H1 (cell line): ENCODE data around the gene DNAJB6. TPM values are rescaled to one million over a fixed set of nuclear protein-coding genes. Genes with fewer than 3 reads are reported as not detected.

ENCODE experiments used
- CTCF ChIA-PET: fragments of 300-600 bp; sonication (Branson Sonifier 250); formaldehyde crosslinking; loops from one replicate; lab custom pipeline; 2021; ENCODE audit not compliant: partially characterized antibody; lab: Charles Lee
- POLR2A ChIA-PET: fragments of 300-600 bp; sonication (Branson Sonifier 250); formaldehyde crosslinking; loops from one replicate; lab custom pipeline; 2021; ENCODE audit warnings: inconsistent platforms; ENCODE audit not compliant: partially characterized antibody; lab: Charles Lee
- DNase-seq, 2 experiments: peaks; one replicate each; pipeline versions ENCODE4 v3.0.0 to v3.0.0-alpha.2; 2010 to 2022; ENCODE audit warnings: low spot score in 2 of 2, low read depth in 1 of 2, mixed read lengths in 1 of 2
- FAIRE-seq: peaks from 2 replicates; lab custom pipeline; 2011; peaks lifted over from hg19 to GRCh38; lab: Jason Lieb, UNC
- H2AFZ ChIP-seq: 2 replicates; pipeline ENCODE4 v1.8.1; 2012; ENCODE audit warnings: low read length, inconsistent platforms
- H2AK5ac ChIP-seq: 2 replicates; pipeline ENCODE4 v1.6.1; 2013; ENCODE audit warnings: low read depth, low read length
- H2BK120ac ChIP-seq: replicated peaks from 2 replicates; pipeline ENCODE3; 2013; ENCODE audit warnings: low read depth, low read length, inconsistent platforms
- H2BK12ac ChIP-seq: 2 replicates; pipeline ENCODE4 v1.6.1; 2013; ENCODE audit warnings: low read depth, low read length
- H2BK15ac ChIP-seq: 2 replicates; pipeline ENCODE4 v1.6.1; 2013; ENCODE audit warnings: low read length
- H2BK20ac ChIP-seq: 2 replicates; pipeline ENCODE4 v1.6.1; 2013; ENCODE audit warnings: low read length
- H2BK5ac ChIP-seq: 2 replicates; pipeline ENCODE4 v1.6.1; 2013; ENCODE audit warnings: low read depth, low read length
- H3K14ac ChIP-seq: 2 replicates; pipeline ENCODE4 v1.6.1; 2013; ENCODE audit warnings: inconsistent platforms; ENCODE audit not compliant: insufficient read length
- H3K18ac ChIP-seq: 2 replicates; pipeline ENCODE4 v1.6.1; 2013; ENCODE audit warnings: low read length; ENCODE audit errors: extremely low read depth
- H3K23ac ChIP-seq: 2 replicates; pipeline ENCODE4 v1.6.1; 2013; ENCODE audit warnings: inconsistent platforms; ENCODE audit not compliant: insufficient read length
- H3K23me2 ChIP-seq: 2 replicates; pipeline ENCODE4 v1.6.1; 2013; ENCODE audit warnings: low read depth, low read length
- H3K27ac ChIP-seq: 2 replicates; pipeline ENCODE4 v1.6.1; 2011; ENCODE audit warnings: low read depth, low read length, inconsistent platforms
- H3K27me3 ChIP-seq, 4 experiments: replicated peaks in 1 of 4; 1 replicate in 1 of 4; 2 replicates in 3 of 4; pipeline versions ENCODE4 v1.6.1 to v1.8.1; 2011 to 2013; ENCODE audit warnings: low read length in 3 of 4, mild to moderate bottlenecking in 3 of 4, inconsistent platforms in 2 of 4, mixed read lengths in 2 of 4, moderate library complexity in 1 of 4; ENCODE audit not compliant: control insufficient read depth in 3 of 4, insufficient read depth in 3 of 4; ENCODE audit errors: extremely low read depth in 1 of 4
- H3K36me3 ChIP-seq, 4 experiments: 2 replicates each; pipeline versions ENCODE4 v1.6.1 to v1.8.1; 2011 to 2013; ENCODE audit warnings: mild to moderate bottlenecking in 4 of 4, low read length in 3 of 4, moderate library complexity in 2 of 4, control low read depth in 1 of 4, inconsistent platforms in 1 of 4; ENCODE audit not compliant: insufficient read depth in 4 of 4, control insufficient read depth in 2 of 4
- H3K4ac ChIP-seq: replicated peaks from 2 replicates; pipeline ENCODE3; 2013; ENCODE audit warnings: low read length, low read depth, mixed read lengths, inconsistent platforms; ENCODE audit not compliant: insufficient read length
- H3K4me1 ChIP-seq, 4 experiments: replicated peaks in 1 of 4; 1 replicate in 1 of 4; 2 replicates in 3 of 4; pipeline versions ENCODE4 v1.6.1 to v1.8.1; 2011 to 2013; ENCODE audit warnings: low read length in 3 of 4, inconsistent platforms in 2 of 4, mixed read lengths in 1 of 4; ENCODE audit not compliant: insufficient read depth in 4 of 4, control insufficient read depth in 3 of 4
- H3K4me2 ChIP-seq, 2 experiments: 2 replicates each; pipeline versions ENCODE4 v1.6.1 to v1.8.1; 2011 to 2013; ENCODE audit warnings: low read depth in 2 of 2, low read length in 2 of 2, control low read depth in 1 of 2, inconsistent platforms in 1 of 2, mild to moderate bottlenecking in 1 of 2; ENCODE audit not compliant: insufficient read depth in 1 of 2
- H3K4me3 ChIP-seq, 4 experiments: fragments of 200-600, 300-600 bp in 1 of 4; sonication (generic), shearing (Covaris generic), sonication (Bioruptor Twin) in 1 of 4; 2 replicates each; pipeline versions ENCODE4 v1.5.1 to v1.8.1; 2011 to 2016; ENCODE audit warnings: low read length in 4 of 4, low read depth in 3 of 4, control low read depth in 2 of 4, inconsistent platforms in 2 of 4, mild to moderate bottlenecking in 2 of 4, mixed read lengths in 1 of 4, moderate library complexity in 1 of 4; ENCODE audit not compliant: insufficient read depth in 2 of 4; ENCODE audit errors: extremely low read depth in 1 of 4
- H3K56ac ChIP-seq: replicated peaks from 2 replicates; pipeline ENCODE3; 2013; ENCODE audit warnings: low read depth, mild to moderate bottlenecking, mixed read lengths, low read length, inconsistent platforms; ENCODE audit not compliant: insufficient read length
- H3K79me1 ChIP-seq: 2 replicates; pipeline ENCODE4 v1.6.1; 2013; ENCODE audit warnings: low read depth, low read length, control low read depth
- H3K79me2 ChIP-seq, 2 experiments: 2 replicates each; pipeline versions ENCODE4 v1.6.1 to v1.8.1; 2012 to 2013; ENCODE audit warnings: low read length in 2 of 2, mild to moderate bottlenecking in 2 of 2, inconsistent platforms in 1 of 2; ENCODE audit not compliant: insufficient read depth in 2 of 2, control insufficient read depth in 1 of 2
- H3K9ac ChIP-seq, 4 experiments: replicated peaks in 1 of 4; 1 replicate in 1 of 4; 2 replicates in 3 of 4; pipeline versions ENCODE4 v1.6.1 to v1.8.1; 2011 to 2013; ENCODE audit warnings: low read depth in 3 of 4, low read length in 3 of 4, control low read depth in 2 of 4, mild to moderate bottlenecking in 2 of 4, moderate library complexity in 2 of 4, inconsistent platforms in 1 of 4; ENCODE audit errors: extremely low read depth in 1 of 4
- H3K9me3 ChIP-seq, 2 experiments: 2 replicates each; pipeline versions ENCODE4 v1.6.1 to v1.8.1; 2012 to 2013; ENCODE audit warnings: mild to moderate bottlenecking in 2 of 2, moderate library complexity in 2 of 2, control low read depth in 1 of 2, inconsistent platforms in 1 of 2, low read depth in 1 of 2, low read length in 1 of 2, mixed read lengths in 1 of 2; ENCODE audit not compliant: insufficient read depth in 2 of 2
- H4K20me1 ChIP-seq, 2 experiments: replicated peaks in 1 of 2; 2 replicates each; pipeline versions ENCODE3 to v1.8.1; 2011 to 2013; ENCODE audit warnings: inconsistent platforms in 2 of 2, low read length in 2 of 2, mild to moderate bottlenecking in 1 of 2; ENCODE audit not compliant: insufficient read depth in 2 of 2, control insufficient read depth in 1 of 2
- H4K5ac ChIP-seq: 2 replicates; pipeline ENCODE4 v1.6.1; 2013; ENCODE audit warnings: low read length, low read depth, mixed read lengths, inconsistent platforms; ENCODE audit not compliant: insufficient read length
- H4K8ac ChIP-seq: 2 replicates; pipeline ENCODE4 v1.8.0; 2013; ENCODE audit warnings: mild to moderate bottlenecking, moderate library complexity, low read length, inconsistent platforms; ENCODE audit not compliant: insufficient read depth; ENCODE audit errors: extremely low read depth
- H4K91ac ChIP-seq: replicated peaks from 2 replicates; pipeline ENCODE3; 2013; ENCODE audit warnings: low read length, mixed read lengths, inconsistent platforms; ENCODE audit not compliant: insufficient read length
- ASH2L ChIP-seq: fragments of 200-600, 300-600 bp; sonication (generic); IDR thresholded peaks from one replicate; pipeline ENCODE4 v1.7.1; 2017; ENCODE audit warnings: low read length
- CBX8 ChIP-seq: fragments of 300-800, 300-1000 bp; sonication (generic); IDR thresholded peaks from 2 replicates; pipeline ENCODE4 v1.7.1; 2016; ENCODE audit warnings: low read depth, low read length, borderline replicate concordance
- CEBPB ChIP-seq: IDR thresholded peaks from 2 replicates; pipeline ENCODE4 v1.6.1; 2012; ENCODE audit warnings: low read depth, low read length
- EP300 ChIP-seq, 2 experiments: IDR thresholded peaks; 1 replicate in 1 of 2; 2 replicates in 1 of 2; pipeline ENCODE4 v1.6.1; 2011 to 2012; ENCODE audit warnings: low read depth in 2 of 2, low read length in 2 of 2, mild to moderate bottlenecking in 2 of 2, borderline replicate concordance in 1 of 2, inconsistent platforms in 1 of 2, moderate library complexity in 1 of 2
- HDAC2 ChIP-seq, 2 experiments: fragments of 300-600 bp in 1 of 2; sonication (generic) in 1 of 2; IDR thresholded peaks; 2 replicates each; pipeline ENCODE4 v1.6.1; 2011 to 2012; ENCODE audit warnings: low read depth in 2 of 2, low read length in 2 of 2, mild to moderate bottlenecking in 2 of 2, moderate library complexity in 2 of 2, borderline replicate concordance in 1 of 2, inconsistent platforms in 1 of 2
- MAFK ChIP-seq: IDR thresholded peaks from 2 replicates; pipeline ENCODE4 v1.6.1; 2012; ENCODE audit warnings: low read depth, mild to moderate bottlenecking, improper control_type of control experiment, low read length
- PHF8 ChIP-seq: fragments of 200-600 bp; sonication (generic); conservative IDR thresholded peaks from 2 replicates; pipeline ENCODE4 v1.7.1; 2012; ENCODE audit warnings: low read depth, mild to moderate bottlenecking, inconsistent platforms, low read length, moderate library complexity
- SUZ12 ChIP-seq: fragments of 200-600 bp; sonication (generic); IDR thresholded peaks from 2 replicates; pipeline ENCODE4 v1.6.1; 2012; ENCODE audit warnings: mild to moderate bottlenecking, inconsistent platforms, low read length, moderate library complexity, mixed read lengths
- TBP ChIP-seq: IDR thresholded peaks from 2 replicates; pipeline ENCODE4 v1.6.1; 2011; ENCODE audit warnings: low read depth, low read length, improper control_type of control experiment
- TEAD4 ChIP-seq: IDR thresholded peaks from 2 replicates; pipeline ENCODE4 v1.6.1; 2012; ENCODE audit warnings: low read depth, low read length, inconsistent platforms, mixed read lengths
- WGBS, 2 experiments: shearing (Covaris generic) in 1 of 2; methylation state at CpG; one replicate each; pipeline versions ENCODE4 v1.1.6 to v1.1.7; 2013 to 2015; ENCODE audit warnings: low lambda C conversion rate in 2 of 2, mixed read lengths in 2 of 2, inconsistent platforms in 1 of 2, low coverage in 1 of 2, missing lambda C conversion rate in 1 of 2; ENCODE audit not compliant: insufficient replicate concordance in 2 of 2, insufficient coverage in 1 of 2, insufficient read length in 1 of 2; ENCODE audit errors: extremely low coverage in 1 of 2, missing lambda C conversion rate in 1 of 2; 5-methylcytosine and 5-hydroxymethylcytosine counted together
- polyA plus RNA-seq, 7 experiments: library from polyadenylated mRNA; depleted of rRNA in 3 of 7; stranded (reverse) in 5 of 7; unstranded in 2 of 7; fragments of >200 nt in 5 of 7; fragments of 200-250 nt in 2 of 7; gene quantifications; 1 replicate in 5 of 7; 2 replicates in 1 of 7; 4 replicates in 1 of 7; pipeline versions ENCODE4 v1.2.1 to v1.2.3, GENCODE V29; 2011 to 2013; ENCODE audit warnings: missing spikeins in 2 of 7, mixed read lengths in 2 of 7
- total RNA-seq: library from RNA; stranded (reverse); fragmentation: NEBNext Ultra II Directional; extraction: Animal tissue kit (Norgen Biotek cat#: 25700); gene quantifications from 2 replicates; pipeline ENCODE4 v1.2.1, GENCODE V29; 2021
- TF ChIP-seq, protein P1 (sequence below): IDR thresholded peaks from 2 replicates; pipeline ENCODE4 v1.6.1; 2012; ENCODE audit warnings: inconsistent platforms

Gene DNAJB6
- total and polyA plus RNA-seq, 2 of the 8 experiments (the other 6 are each of a cell fraction or from before 2014, with no cell fraction given) = 166 to 295 TPM

DNA sequence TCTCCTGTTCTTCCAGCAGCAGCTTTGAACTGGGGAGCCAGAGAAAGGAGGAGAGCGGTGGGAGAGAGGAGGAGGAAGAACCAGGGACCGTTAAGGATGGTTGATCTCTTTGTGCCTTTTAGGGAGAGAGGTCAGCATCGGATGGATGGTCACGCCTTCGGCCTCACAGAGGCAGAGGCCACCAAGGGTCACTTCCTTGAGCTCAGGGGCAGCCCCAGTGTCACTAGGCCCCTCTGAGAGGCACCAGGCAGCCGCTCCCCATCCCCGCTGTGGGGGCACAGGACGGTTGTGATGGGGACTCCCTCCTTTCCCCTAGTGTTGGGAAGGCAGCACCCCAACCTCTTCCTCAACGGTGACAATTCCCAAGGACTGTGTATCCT lies 121.4 kb downstream of the DNAJB6 start:
- FAIRE-seq = no peak
- H3K18ac ChIP-seq = no peak overlapping the region
- TF ChIP-seq HDAC2 (IDR thresholded peaks at IDR 0.05; ENCODE audit: borderline replicate concordance in 1 of 2, low read depth in 2 of 2, low read length in 2 of 2) (no peak), PHF8 (no peak), EP300 (IDR thresholded peaks at IDR 0.05; ENCODE audit: borderline replicate concordance in 1 of 2, low read depth in 2 of 2, low read length in 2 of 2) (no peak), MAFK (no peak), TEAD4 (no peak), CBX8 (no peak), ASH2L (no peak), TBP (no peak), CEBPB (no peak), SUZ12 (no peak)
- TF ChIP-seq, protein P1, sequence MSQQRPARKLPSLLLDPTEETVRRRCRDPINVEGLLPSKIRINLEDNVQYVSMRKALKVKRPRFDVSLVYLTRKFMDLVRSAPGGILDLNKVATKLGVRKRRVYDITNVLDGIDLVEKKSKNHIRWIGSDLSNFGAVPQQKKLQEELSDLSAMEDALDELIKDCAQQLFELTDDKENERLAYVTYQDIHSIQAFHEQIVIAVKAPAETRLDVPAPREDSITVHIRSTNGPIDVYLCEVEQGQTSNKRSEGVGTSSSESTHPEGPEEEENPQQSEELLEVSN = no peak

More for the DNA sequence above, 121.4 kb downstream of the DNAJB6 start:
- Histone ChIP-seq H3K23ac (no peak overlapping the region), H3K4me2 (no peak overlapping the region), H3K23me2 (no peaks in the 10 kb centered on the region), H4K5ac (no peak overlapping the region), H2BK120ac (no peak overlapping the region), H3K27ac (no peak overlapping the region), H3K36me3 (no peaks in the 10 kb centered on the region), H2BK15ac (peak overlapping the region; percentile 2; the same call in 1 of the 2 replicates), H3K4me1 (peaks cover 0 to 3% (median 0%) of the 10 kb centered on the region in 4 experiments; a peak in 1 of 7 replicates), H3K4ac (no peak overlapping the region), H3K79me2 (no peaks in the 10 kb centered on the region), H2AK5ac (no peak overlapping the region), H3K4me3 (no peak overlapping the region), H3K79me1 (no peaks in the 10 kb centered on the region), H4K8ac (no peak overlapping the region), H4K91ac (no peak overlapping the region), H3K14ac (no peak overlapping the region), H2BK20ac (no peak overlapping the region), H4K20me1 (peaks cover 0 to 2% of the 10 kb centered on the region in 2 experiments), H2BK5ac (no peak overlapping the region), H2AFZ (no peak overlapping the region), H3K56ac (no peak overlapping the region), H3K9me3 (peaks cover 9 to 14% of the 10 kb centered on the region in 2 experiments), H2BK12ac (no peak overlapping the region), H3K27me3 (no peaks in the 10 kb centered on the region; a peak in 3 of 7 replicates), H3K9ac (no peak overlapping the region)
- POLR2A ChIA-PET = no interaction called here
- CTCF ChIA-PET = interaction anchor here (1.7 to 3.3 kb wide), 3 partner anchors 10 to 27 kb away, joined by 4 to 12 read pairs (median 10); no protein-coding TSS in a partner anchor
- WGBS, 2 experiments = 92% methylated on average over 9 of the region's 9 CpGs; no CpG with 5 or more reads in 1 of the 2 experiments
- DNase-seq = no peak
